GM10248 (cell line): ENCODE results near the gene TSNAXIP1.

Experiments used
- CTCF ChIA-PET: fragments of 300-600 bp; sonication (Branson Sonifier 250); formaldehyde crosslinking; extraction: SDS; loops from one replicate; lab custom pipeline; 2021; ENCODE audit warnings: antibody characterized with exemption; lab: Yijun Ruan, JAX
- POLR2A ChIA-PET: fragments of 350-650 bp; sonication (Branson Sonifier 250); formaldehyde crosslinking; extraction: SDS; loops from one replicate; lab custom pipeline; 2020; ENCODE audit warnings: antibody characterized with exemption; lab: Yijun Ruan, JAX
- DNase-seq: peaks from one replicate; pipeline ENCODE4 v3.0.0; 2012; ENCODE audit errors: extremely low spot score
- CTCF ChIP-seq: IDR thresholded peaks from 2 replicates; pipeline ENCODE4 v1.5.1; 2012; ENCODE audit warnings: mild to moderate bottlenecking, low read depth; ENCODE audit errors: extremely low read depth, missing control alignments, control extremely low read depth

The TSNAXIP1 gene

GRCh38 chr16:67780847-67781564 lies 25.7 kb upstream of the TSNAXIP1 start:
- CTCF ChIA-PET: interaction anchor here (0.7 to 5.8 kb wide), 10 partner anchors 11 to 300 kb away, joined by 3 to 34 read pairs (median 6); partner anchors contain the start of genes ATP6V0D1 and CARMIL2
- POLR2A ChIA-PET: interaction anchor here (0.5 to 0.6 kb wide), 2 partner anchors 89 to 1426 kb away, joined by 3 to 4 read pairs; no protein-coding TSS in a partner anchor
- no peak for TF ChIP-seq CTCF
- DNase-seq: no peak

- POLR2A ChIA-PET: interaction anchor here (0.5 kb wide), 1 partner anchor 89 kb away, joined by 3 read pairs; no protein-coding TSS in a partner anchor
Observed at GRCh38 chr16:67781565-67781921, 25.1 kb upstream of the TSNAXIP1 start.

GRCh38 chr16:67782567-67783352 lies 23.9 kb upstream of the TSNAXIP1 start:
- no peak for TF ChIP-seq CTCF
- POLR2A ChIA-PET: no interaction called here
- CTCF ChIA-PET: interaction anchor here (1.0 to 5.8 kb wide), 4 partner anchors 10 to 302 kb away, joined by 4 to 34 read pairs (median 10); partner anchors contain the start of gene ATP6V0D1
- DNase-seq: no peak

More at GRCh38 chr16:67781565-67781921, 25.1 kb upstream of the TSNAXIP1 start:
- CTCF ChIA-PET: interaction anchor here (1.1 to 5.8 kb wide), 5 partner anchors 11 to 260 kb away, joined by 3 to 34 read pairs (median 7); partner anchors contain the start of gene CARMIL2
- TF ChIP-seq CTCF: no peak
- DNase-seq: peak; percentile 46

- POLR2A ChIA-PET: no interaction called here
- no peak for DNase-seq
- TF ChIP-seq CTCF: no peak
- CTCF ChIA-PET: interaction anchor here (1.0 kb wide), 1 partner anchor 302 kb away, joined by 4 read pairs; the partner anchor contains the start of gene ATP6V0D1
Observed at GRCh38 chr16:67783353-67783725, 23.4 kb upstream of the TSNAXIP1 start.

GRCh38 chr16:67786491-67786890 lies 20.2 kb upstream of the TSNAXIP1 start:
- no peak for DNase-seq
- ChIA-PET POLR2A (no interaction called here), CTCF (interaction anchor here (0.8 to 2.0 kb wide), 3 partner anchors 9 to 30 kb away, joined by 3 to 5 read pairs (median 4); no protein-coding TSS in a partner anchor)
- TF ChIP-seq CTCF: no peak

- TF ChIP-seq CTCF: no peak
- no peak for DNase-seq
- ChIA-PET CTCF (no interaction called here), POLR2A (no interaction called here)
Observed at GRCh38 chr16:67790071-67790470, 16.6 kb upstream of the TSNAXIP1 start.
